Colonic mucosa (tissue), 4 donors: ENCODE data around the gene PPM1H. TPM values are rescaled to one million over a fixed set of nuclear protein-coding genes. Genes with fewer than 3 reads are reported as not detected.

Experiments used
- DNase-seq: peaks from one replicate; pipeline ENCODE4 v3.0.0-alpha.2; 2020
- H3K27ac ChIP-seq: fragments of 200-600 bp; one replicate; pipeline ENCODE4 v1.8.0; 2021
- H3K27me3 ChIP-seq: fragments of 200-600 bp; one replicate; pipeline ENCODE4 v1.8.0; 2021
- H3K36me3 ChIP-seq: fragments of 200-600 bp; one replicate; pipeline ENCODE4 v1.8.0; 2021
- H3K4me1 ChIP-seq: fragments of 200-600 bp; one replicate; pipeline ENCODE4 v1.8.0; 2021; ENCODE audit warnings: mild to moderate bottlenecking
- H3K4me3 ChIP-seq: fragments of 200-600 bp; one replicate; pipeline ENCODE4 v1.8.0; 2021
- H3K9ac ChIP-seq, 2 donors: one replicate each; pipeline ENCODE4 v1.7.0; 2013; ENCODE audit warnings: control low read depth in 2 of 2, low read depth in 2 of 2, low read length in 2 of 2
- H3K9me3 ChIP-seq: fragments of 200-600 bp; one replicate; pipeline ENCODE4 v1.8.0; 2021
- CTCF ChIP-seq: fragments of 200-600 bp; IDR thresholded peaks from one replicate; pipeline ENCODE4 v1.8.0; 2022; ENCODE audit warnings: antibody characterized with exemption, mild to moderate bottlenecking
- intact Hi-C: fragments of 100-400 bp; cut with DNase I; formaldehyde crosslinking; loops from one replicate; pipeline ENCODE4 v1.14.1; 2022
- total RNA-seq, 2 donors: library from RNA; stranded (reverse); fragmentation: NEBNext Ultra II Directional in 1 of 2; extraction: Animal tissue kit (Norgen Biotek cat#: 25700) in 1 of 2; gene quantifications; one replicate each; pipeline ENCODE4 v1.2.1, GENCODE V29; 2021
- donor health status: healthy.
- donor health status: DM: no; HTN: no; CAD: no.
- donor health status: DM: no; HTN: no; CAD: no.

The PPM1H gene
- total RNA-seq, 2 donors from 2014 or later: 7.4 to 8.1 TPM

DNA sequence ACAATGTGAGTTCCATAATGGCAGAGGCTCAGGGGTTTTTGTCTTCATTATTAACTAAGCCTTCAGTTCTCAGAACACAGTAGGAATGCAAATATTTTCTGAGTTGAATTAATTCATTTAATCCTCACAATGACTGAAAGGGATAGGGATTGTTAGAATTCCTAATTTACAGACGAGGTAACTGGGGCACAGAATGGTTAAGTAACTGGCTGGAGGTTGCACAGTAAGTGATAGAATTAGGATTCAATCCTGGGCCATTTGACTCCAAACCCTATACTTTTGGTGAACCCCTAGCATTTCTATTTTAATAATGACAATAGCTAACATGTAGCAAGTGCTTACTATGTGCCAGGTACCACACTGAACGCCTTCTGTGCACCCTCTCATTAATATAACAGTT, 163.1 kb downstream of the PPM1H start:
- H3K9ac ChIP-seq: no peak overlapping the region
- H3K9me3 ChIP-seq: no peaks in the 10 kb centered on the region
- no peak for TF ChIP-seq CTCF
- peaks cover 4% of the 10 kb centered on the region for H3K4me1 ChIP-seq
- no peak for DNase-seq
- intact Hi-C loops: no loop called here
- no peaks in the 10 kb centered on the region for H3K27me3 ChIP-seq
- H3K4me3 ChIP-seq: no peak overlapping the region
- no peak overlapping the region for H3K27ac ChIP-seq
- H3K36me3 ChIP-seq: no peaks in the 10 kb centered on the region

DNA sequence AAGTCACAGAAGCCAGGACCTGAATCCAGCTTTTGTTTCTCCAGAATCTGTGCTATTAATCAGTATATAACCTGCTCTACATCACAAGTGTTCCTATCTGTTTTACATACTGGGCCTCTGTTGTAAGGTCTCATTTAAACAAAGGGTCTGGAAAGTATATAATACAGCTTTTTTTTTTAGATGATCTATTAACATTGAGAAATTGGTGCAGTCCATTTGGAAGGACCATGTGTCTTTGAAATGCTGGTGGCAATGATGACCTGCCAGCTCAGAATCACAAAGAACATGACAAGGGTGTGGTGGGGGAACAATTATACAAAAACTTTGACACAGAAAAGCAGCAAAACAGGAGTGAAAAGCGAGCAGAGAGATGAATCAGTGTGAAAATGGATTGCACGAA, 164.6 kb downstream of the PPM1H start:
- no peak for TF ChIP-seq CTCF
- Histone ChIP-seq H3K4me1 (no peaks in the 10 kb centered on the region), H3K4me3 (no peak overlapping the region), H3K27me3 (no peaks in the 10 kb centered on the region), H3K27ac (no peak overlapping the region), H3K9ac (no peak overlapping the region), H3K36me3 (no peaks in the 10 kb centered on the region), H3K9me3 (no peaks in the 10 kb centered on the region)
- DNase-seq: no peak
- intact Hi-C loops: no loop called here

GRCh38 chr12:62769076-62769619, 165.8 kb downstream of the PPM1H start:
- no peak for TF ChIP-seq CTCF
- Histone ChIP-seq H3K9me3 (no peaks in the 10 kb centered on the region), H3K4me3 (no peak overlapping the region), H3K36me3 (no peaks in the 10 kb centered on the region), H3K27ac (no peak overlapping the region), H3K27me3 (no peaks in the 10 kb centered on the region), H3K9ac (no peak overlapping the region), H3K4me1 (no peaks in the 10 kb centered on the region)
- intact Hi-C loops: no loop called here
- no peak for DNase-seq

GRCh38 chr12:62767946-62768345, 167.0 kb downstream of the PPM1H start:
- no peak for DNase-seq
- Histone ChIP-seq H3K9me3 (no peaks in the 10 kb centered on the region), H3K4me3 (no peak overlapping the region), H3K4me1 (no peaks in the 10 kb centered on the region), H3K27me3 (no peaks in the 10 kb centered on the region), H3K36me3 (no peaks in the 10 kb centered on the region), H3K27ac (no peak overlapping the region), H3K9ac (no peak overlapping the region)
- intact Hi-C loops: no loop called here
- no peak for TF ChIP-seq CTCF

DNA sequence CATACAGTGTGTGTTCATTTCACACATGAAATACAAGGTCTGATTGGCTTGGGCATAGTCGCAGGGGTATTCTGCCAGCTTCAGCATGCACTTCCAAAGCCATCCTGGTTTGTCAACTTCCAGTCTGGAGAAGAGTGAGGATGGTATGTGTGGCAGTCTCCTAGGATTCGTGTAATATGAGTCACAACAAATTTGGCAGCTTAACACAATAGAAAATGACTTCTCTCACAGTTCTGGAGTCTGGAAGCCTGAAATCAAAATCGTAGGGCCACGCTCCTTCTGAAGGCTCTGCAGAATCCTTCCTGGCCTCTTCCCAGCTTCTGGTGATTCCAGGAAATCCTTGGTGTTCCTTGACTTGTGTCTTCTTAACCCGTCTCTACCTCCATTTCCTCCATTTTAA, 167.5 kb downstream of the PPM1H start:
- intact Hi-C loops: no loop called here
- H3K27ac ChIP-seq: no peak overlapping the region
- no peak for DNase-seq
- no peaks in the 10 kb centered on the region for H3K9me3 ChIP-seq
- no peaks in the 10 kb centered on the region for H3K4me1 ChIP-seq
- no peak overlapping the region for H3K4me3 ChIP-seq
- H3K27me3 ChIP-seq: no peaks in the 10 kb centered on the region
- H3K9ac ChIP-seq: no peak overlapping the region
- TF ChIP-seq CTCF: no peak
- H3K36me3 ChIP-seq: no peaks in the 10 kb centered on the region
